ENCODE data around the gene SNX33. TPM values are rescaled to one million over a fixed set of nuclear protein-coding genes. Genes with fewer than 3 reads are reported as not detected.

Gene SNX33
- total and polyA plus RNA-seq, 2 of the 13 experiments (the other 11 are each of a cell fraction or from before 2014, with no cell fraction given) = 11.0 to 11.6 TPM

DNA sequence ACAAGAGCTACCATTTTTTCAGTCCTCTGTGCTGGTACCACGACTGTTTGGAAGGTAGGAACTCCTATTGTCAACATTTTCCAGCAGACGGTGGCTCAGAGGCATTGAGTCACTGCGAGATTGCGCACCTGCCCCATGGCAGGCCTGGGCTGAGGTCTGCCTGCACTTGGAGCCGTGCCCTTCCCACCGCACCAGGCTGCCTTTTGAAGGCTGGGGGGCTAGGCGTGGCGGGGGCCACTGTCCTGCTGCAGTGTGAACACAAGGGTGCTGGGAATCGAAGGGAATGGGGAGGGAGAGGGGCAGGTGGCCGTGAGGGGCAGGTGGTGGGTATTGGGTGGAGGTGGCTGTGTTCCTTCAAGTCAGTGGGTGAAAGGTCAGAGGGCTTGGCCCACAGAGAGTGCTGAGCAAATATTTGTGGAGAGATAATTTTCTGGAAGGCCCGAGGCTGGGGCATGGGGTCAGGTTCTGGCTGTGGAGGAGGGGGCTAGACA, 16.3 kb downstream of the SNX33 start (continued):
- TF ChIP-seq, protein P1, sequence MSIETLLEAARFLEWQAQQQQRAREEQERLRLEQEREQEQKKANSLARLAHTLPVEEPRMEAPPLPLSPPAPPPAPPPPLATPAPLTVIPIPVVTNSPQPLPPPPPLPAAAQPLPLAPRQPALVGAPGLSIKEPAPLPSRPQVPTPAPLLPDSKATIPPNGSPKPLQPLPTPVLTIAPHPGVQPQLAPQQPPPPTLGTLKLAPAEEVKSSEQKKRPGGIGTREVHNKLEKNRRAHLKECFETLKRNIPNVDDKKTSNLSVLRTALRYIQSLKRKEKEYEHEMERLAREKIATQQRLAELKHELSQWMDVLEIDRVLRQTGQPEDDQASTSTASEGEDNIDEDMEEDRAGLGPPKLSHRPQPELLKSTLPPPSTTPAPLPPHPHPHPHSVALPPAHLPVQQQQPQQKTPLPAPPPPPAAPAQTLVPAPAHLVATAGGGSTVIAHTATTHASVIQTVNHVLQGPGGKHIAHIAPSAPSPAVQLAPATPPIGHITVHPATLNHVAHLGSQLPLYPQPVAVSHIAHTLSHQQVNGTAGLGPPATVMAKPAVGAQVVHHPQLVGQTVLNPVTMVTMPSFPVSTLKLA (IDR thresholded peaks at IDR 0.05) = no peak
- TF ChIP-seq ZNF44 (CRISPR knock-in tag; IDR thresholded peaks at IDR 0.05) (no peak), RFXAP (CRISPR knock-in tag; IDR thresholded peaks at IDR 0.05; ENCODE audit: borderline replicate concordance) (no peak), ZNF674 (CRISPR knock-in tag; IDR thresholded peaks at IDR 0.05; ENCODE audit: low read depth) (no peak), ZNF33A (CRISPR knock-in tag; IDR thresholded peaks at IDR 0.05; ENCODE audit: borderline replicate concordance) (no peak), ZNF530 (CRISPR knock-in tag; IDR thresholded peaks at IDR 0.05; ENCODE audit: low read depth) (no peak)
- TF ChIP-seq, protein P2, sequence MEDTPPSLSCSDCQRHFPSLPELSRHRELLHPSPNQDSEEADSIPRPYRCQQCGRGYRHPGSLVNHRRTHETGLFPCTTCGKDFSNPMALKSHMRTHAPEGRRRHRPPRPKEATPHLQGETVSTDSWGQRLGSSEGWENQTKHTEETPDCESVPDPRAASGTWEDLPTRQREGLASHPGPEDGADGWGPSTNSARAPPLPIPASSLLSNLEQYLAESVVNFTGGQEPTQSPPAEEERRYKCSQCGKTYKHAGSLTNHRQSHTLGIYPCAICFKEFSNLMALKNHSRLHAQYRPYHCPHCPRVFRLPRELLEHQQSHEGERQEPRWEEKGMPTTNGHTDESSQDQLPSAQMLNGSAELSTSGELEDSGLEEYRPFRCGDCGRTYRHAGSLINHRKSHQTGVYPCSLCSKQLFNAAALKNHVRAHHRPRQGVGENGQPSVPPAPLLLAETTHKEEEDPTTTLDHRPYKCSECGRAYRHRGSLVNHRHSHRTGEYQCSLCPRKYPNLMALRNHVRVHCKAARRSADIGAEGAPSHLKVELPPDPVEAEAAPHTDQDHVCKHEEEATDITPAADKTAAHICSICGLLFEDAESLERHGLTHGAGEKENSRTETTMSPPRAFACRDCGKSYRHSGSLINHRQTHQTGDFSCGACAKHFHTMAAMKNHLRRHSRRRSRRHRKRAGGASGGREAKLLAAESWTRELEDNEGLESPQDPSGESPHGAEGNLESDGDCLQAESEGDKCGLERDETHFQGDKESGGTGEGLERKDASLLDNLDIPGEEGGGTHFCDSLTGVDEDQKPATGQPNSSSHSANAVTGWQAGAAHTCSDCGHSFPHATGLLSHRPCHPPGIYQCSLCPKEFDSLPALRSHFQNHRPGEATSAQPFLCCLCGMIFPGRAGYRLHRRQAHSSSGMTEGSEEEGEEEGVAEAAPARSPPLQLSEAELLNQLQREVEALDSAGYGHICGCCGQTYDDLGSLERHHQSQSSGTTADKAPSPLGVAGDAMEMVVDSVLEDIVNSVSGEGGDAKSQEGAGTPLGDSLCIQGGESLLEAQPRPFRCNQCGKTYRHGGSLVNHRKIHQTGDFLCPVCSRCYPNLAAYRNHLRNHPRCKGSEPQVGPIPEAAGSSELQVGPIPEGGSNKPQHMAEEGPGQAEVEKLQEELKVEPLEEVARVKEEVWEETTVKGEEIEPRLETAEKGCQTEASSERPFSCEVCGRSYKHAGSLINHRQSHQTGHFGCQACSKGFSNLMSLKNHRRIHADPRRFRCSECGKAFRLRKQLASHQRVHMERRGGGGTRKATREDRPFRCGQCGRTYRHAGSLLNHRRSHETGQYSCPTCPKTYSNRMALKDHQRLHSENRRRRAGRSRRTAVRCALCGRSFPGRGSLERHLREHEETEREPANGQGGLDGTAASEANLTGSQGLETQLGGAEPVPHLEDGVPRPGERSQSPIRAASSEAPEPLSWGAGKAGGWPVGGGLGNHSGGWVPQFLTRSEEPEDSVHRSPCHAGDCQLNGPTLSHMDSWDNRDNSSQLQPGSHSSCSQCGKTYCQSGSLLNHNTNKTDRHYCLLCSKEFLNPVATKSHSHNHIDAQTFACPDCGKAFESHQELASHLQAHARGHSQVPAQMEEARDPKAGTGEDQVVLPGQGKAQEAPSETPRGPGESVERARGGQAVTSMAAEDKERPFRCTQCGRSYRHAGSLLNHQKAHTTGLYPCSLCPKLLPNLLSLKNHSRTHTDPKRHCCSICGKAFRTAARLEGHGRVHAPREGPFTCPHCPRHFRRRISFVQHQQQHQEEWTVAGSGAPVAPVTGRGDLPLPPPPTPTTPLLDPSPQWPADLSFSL (CRISPR knock-in tag; IDR thresholded peaks at IDR 0.05) = no peak
- TF ChIP-seq, protein P3, sequence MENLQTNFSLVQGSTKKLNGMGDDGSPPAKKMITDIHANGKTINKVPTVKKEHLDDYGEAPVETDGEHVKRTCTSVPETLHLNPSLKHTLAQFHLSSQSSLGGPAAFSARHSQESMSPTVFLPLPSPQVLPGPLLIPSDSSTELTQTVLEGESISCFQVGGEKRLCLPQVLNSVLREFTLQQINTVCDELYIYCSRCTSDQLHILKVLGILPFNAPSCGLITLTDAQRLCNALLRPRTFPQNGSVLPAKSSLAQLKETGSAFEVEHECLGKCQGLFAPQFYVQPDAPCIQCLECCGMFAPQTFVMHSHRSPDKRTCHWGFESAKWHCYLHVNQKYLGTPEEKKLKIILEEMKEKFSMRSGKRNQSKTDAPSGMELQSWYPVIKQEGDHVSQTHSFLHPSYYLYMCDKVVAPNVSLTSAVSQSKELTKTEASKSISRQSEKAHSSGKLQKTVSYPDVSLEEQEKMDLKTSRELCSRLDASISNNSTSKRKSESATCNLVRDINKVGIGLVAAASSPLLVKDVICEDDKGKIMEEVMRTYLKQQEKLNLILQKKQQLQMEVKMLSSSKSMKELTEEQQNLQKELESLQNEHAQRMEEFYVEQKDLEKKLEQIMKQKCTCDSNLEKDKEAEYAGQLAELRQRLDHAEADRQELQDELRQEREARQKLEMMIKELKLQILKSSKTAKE (CRISPR knock-in tag; IDR thresholded peaks at IDR 0.05; ENCODE audit: borderline replicate concordance) = peak; percentile 76; the same call in 1 of the 2 replicates
- TF ChIP-seq, protein P4, sequence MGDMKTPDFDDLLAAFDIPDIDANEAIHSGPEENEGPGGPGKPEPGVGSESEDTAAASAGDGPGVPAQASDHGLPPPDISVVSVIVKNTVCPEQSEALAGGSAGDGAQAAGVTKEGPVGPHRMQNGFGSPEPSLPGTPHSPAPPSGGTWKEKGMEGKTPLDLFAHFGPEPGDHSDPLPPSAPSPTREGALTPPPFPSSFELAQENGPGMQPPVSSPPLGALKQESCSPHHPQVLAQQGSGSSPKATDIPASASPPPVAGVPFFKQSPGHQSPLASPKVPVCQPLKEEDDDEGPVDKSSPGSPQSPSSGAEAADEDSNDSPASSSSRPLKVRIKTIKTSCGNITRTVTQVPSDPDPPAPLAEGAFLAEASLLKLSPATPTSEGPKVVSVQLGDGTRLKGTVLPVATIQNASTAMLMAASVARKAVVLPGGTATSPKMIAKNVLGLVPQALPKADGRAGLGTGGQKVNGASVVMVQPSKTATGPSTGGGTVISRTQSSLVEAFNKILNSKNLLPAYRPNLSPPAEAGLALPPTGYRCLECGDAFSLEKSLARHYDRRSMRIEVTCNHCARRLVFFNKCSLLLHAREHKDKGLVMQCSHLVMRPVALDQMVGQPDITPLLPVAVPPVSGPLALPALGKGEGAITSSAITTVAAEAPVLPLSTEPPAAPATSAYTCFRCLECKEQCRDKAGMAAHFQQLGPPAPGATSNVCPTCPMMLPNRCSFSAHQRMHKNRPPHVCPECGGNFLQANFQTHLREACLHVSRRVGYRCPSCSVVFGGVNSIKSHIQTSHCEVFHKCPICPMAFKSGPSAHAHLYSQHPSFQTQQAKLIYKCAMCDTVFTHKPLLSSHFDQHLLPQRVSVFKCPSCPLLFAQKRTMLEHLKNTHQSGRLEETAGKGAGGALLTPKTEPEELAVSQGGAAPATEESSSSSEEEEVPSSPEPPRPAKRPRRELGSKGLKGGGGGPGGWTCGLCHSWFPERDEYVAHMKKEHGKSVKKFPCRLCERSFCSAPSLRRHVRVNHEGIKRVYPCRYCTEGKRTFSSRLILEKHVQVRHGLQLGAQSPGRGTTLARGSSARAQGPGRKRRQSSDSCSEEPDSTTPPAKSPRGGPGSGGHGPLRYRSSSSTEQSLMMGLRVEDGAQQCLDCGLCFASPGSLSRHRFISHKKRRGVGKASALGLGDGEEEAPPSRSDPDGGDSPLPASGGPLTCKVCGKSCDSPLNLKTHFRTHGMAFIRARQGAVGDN (CRISPR knock-in tag; IDR thresholded peaks at IDR 0.05) = peak; percentile 73
- TF ChIP-seq, protein P5, sequence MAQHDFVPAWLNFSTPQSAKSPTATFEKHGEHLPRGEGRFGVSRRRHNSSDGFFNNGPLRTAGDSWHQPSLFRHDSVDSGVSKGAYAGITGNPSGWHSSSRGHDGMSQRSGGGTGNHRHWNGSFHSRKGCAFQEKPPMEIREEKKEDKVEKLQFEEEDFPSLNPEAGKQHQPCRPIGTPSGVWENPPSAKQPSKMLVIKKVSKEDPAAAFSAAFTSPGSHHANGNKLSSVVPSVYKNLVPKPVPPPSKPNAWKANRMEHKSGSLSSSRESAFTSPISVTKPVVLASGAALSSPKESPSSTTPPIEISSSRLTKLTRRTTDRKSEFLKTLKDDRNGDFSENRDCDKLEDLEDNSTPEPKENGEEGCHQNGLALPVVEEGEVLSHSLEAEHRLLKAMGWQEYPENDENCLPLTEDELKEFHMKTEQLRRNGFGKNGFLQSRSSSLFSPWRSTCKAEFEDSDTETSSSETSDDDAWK (CRISPR knock-in tag; IDR thresholded peaks at IDR 0.05) = no peak
- TF ChIP-seq, protein P6, sequence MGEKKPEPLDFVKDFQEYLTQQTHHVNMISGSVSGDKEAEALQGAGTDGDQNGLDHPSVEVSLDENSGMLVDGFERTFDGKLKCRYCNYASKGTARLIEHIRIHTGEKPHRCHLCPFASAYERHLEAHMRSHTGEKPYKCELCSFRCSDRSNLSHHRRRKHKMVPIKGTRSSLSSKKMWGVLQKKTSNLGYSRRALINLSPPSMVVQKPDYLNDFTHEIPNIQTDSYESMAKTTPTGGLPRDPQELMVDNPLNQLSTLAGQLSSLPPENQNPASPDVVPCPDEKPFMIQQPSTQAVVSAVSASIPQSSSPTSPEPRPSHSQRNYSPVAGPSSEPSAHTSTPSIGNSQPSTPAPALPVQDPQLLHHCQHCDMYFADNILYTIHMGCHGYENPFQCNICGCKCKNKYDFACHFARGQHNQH (CRISPR knock-in tag; IDR thresholded peaks at IDR 0.05) = no peak
